Measurements from ENCODE around the gene LMO4.

Gene LMO4

GRCh38 chr1:87362063-87362833, 33.6 kb downstream of the LMO4 start:
- no peak for DNase-seq

- peak; percentile 62 for DNase-seq
Observed at GRCh38 chr1:87362834-87363426, 34.2 kb downstream of the LMO4 start.

- DNase-seq = no peak
Observed at GRCh38 chr1:87367549-87367948, 38.9 kb downstream of the LMO4 start.

- no peak for DNase-seq
Observed at GRCh38 chr1:87368907-87369306, 40.2 kb downstream of the LMO4 start.

- no peak for DNase-seq
Observed at GRCh38 chr1:87369736-87370478, 41.2 kb downstream of the LMO4 start.

- no peak for DNase-seq
Observed at GRCh38 chr1:87370544-87370943, 41.9 kb downstream of the LMO4 start.

GRCh38 chr1:87379306-87379705, 50.6 kb downstream of the LMO4 start:
- no peak for DNase-seq

- no peak for DNase-seq
Observed at GRCh38 chr1:87386217-87386790, 57.6 kb downstream of the LMO4 start.

GRCh38 chr1:87388411-87388810, 59.7 kb downstream of the LMO4 start:
- DNase-seq = no peak

GRCh38 chr1:87389011-87389410, 60.3 kb downstream of the LMO4 start:
- DNase-seq = no peak

GRCh38 chr1:87389546-87389945, 60.9 kb downstream of the LMO4 start:
- DNase-seq = no peak

GRCh38 chr1:87392248-87393192, 63.8 kb downstream of the LMO4 start:
- peak; percentile 80 for DNase-seq

- DNase-seq = peak; percentile 3
Observed at GRCh38 chr1:87393445-87394085, 64.9 kb downstream of the LMO4 start.

- no peak for DNase-seq
Observed at GRCh38 chr1:87394513-87394912, 65.8 kb downstream of the LMO4 start.

GRCh38 chr1:87394982-87395381, 66.3 kb downstream of the LMO4 start:
- DNase-seq = no peak

Data from fibroblast of skin of right quadriceps (primary cell).